ENCODE data around the gene PRPF18.

Gene PRPF18

GRCh38 chr10:13671904-13672303, 85.1 kb downstream of the PRPF18 start:
- no peak for DNase-seq

GRCh38 chr10:13672548-13672947, 85.8 kb downstream of the PRPF18 start:
- DNase-seq: no peak

- DNase-seq: no peak
Observed at GRCh38 chr10:13673156-13673555, 86.4 kb downstream of the PRPF18 start.

GRCh38 chr10:13674645-13675588, 88.2 kb downstream of the PRPF18 start:
- no peak for DNase-seq

GRCh38 chr10:13678101-13678843, 91.5 kb downstream of the PRPF18 start:
- no peak for DNase-seq
